ENCODE results near the gene SUN2. TPM values are rescaled to one million over a fixed set of nuclear protein-coding genes. Genes with fewer than 3 reads are reported as not detected.

The SUN2 gene
- total RNA-seq, 2 experiments from 2014 or later, result 101 to 107 TPM

- ChIA-PET POLR2A (interaction anchor here (3.2 to 41.0 kb wide), 2 partner anchors 12 to 23 kb away, joined by 20 to 905 read pairs; partner anchors contain the start of genes GTPBP1 and SUN2), CTCF (interaction anchor here (9.7 kb wide), 1 partner anchor 16 kb away, joined by 73 read pairs; no protein-coding TSS in a partner anchor)
- H3K27me3 Mint-ChIP-seq, result no peaks in the 10 kb centered on the region
- no peak for TF ChIP-seq CTCF (IDR thresholded peaks at IDR 0.05)
- no peak overlapping the region for H3K4me3 Mint-ChIP-seq
- H3K36me3 Mint-ChIP-seq (ENCODE audit: low read depth), result peaks cover 29% of the 10 kb centered on the region
- ATAC-seq, result no peak
- no peak overlapping the region for H3K27ac Mint-ChIP-seq
- H3K4me1 Mint-ChIP-seq (ENCODE audit: low read depth), result peaks cover 12% of the 10 kb centered on the region
- intact Hi-C loops (cut with micrococcal nuclease), result no loop called here
- no peak for DNase-seq
- H3K9me3 Mint-ChIP-seq, result no peaks in the 10 kb centered on the region
Observed at GRCh38 chr22:38718414-38718813, 37.4 kb downstream of the SUN2 start.

GRCh38 chr22:38717244-38717643, 38.6 kb downstream of the SUN2 start:
- Mint-ChIP-seq H3K27ac (no peak overlapping the region), H3K4me3 (no peak overlapping the region), H3K36me3 (ENCODE audit: low read depth) (peaks cover 29% of the 10 kb centered on the region), H3K4me1 (ENCODE audit: low read depth) (peaks cover 22% of the 10 kb centered on the region), H3K27me3 (no peaks in the 10 kb centered on the region), H3K9me3 (no peaks in the 10 kb centered on the region)
- ATAC-seq (no peak), DNase-seq (no peak)
- ChIA-PET POLR2A (interaction anchor here (3.2 to 41.0 kb wide), 2 partner anchors 11 to 25 kb away, joined by 20 to 905 read pairs; partner anchors contain the start of genes GTPBP1 and SUN2), CTCF (interaction anchor here (9.7 kb wide), 1 partner anchor 18 kb away, joined by 73 read pairs; no protein-coding TSS in a partner anchor)
- intact Hi-C loops (cut with micrococcal nuclease), result no loop called here
- no peak for TF ChIP-seq CTCF (IDR thresholded peaks at IDR 0.05)

GRCh38 chr22:38716826-38717225, 39.0 kb downstream of the SUN2 start:
- intact Hi-C loops (cut with micrococcal nuclease), result no loop called here
- no peak overlapping the region for H3K4me3 Mint-ChIP-seq
- ChIA-PET POLR2A (interaction anchor here (0.8 to 41.0 kb wide), 3 partner anchors 10 to 25 kb away, joined by 3 to 905 read pairs (median 20); partner anchors contain the start of genes GTPBP1 and SUN2), CTCF (interaction anchor here (2.8 to 9.7 kb wide), 3 partner anchors 8 to 18 kb away, joined by 8 to 73 read pairs (median 13); no protein-coding TSS in a partner anchor)
- H3K27ac Mint-ChIP-seq, result no peak overlapping the region
- no peaks in the 10 kb centered on the region for H3K9me3 Mint-ChIP-seq
- peaks cover 29% of the 10 kb centered on the region for H3K36me3 Mint-ChIP-seq (ENCODE audit: low read depth)
- TF ChIP-seq CTCF (IDR thresholded peaks at IDR 0.05), result no peak
- DNase-seq, result no peak
- ATAC-seq, result no peak
- no peaks in the 10 kb centered on the region for H3K27me3 Mint-ChIP-seq
- peaks cover 26% of the 10 kb centered on the region for H3K4me1 Mint-ChIP-seq (ENCODE audit: low read depth)

GRCh38 chr22:38716271-38716670, 39.5 kb downstream of the SUN2 start:
- ChIA-PET CTCF (interaction anchor here (2.8 to 3.4 kb wide), 2 partner anchors 9 to 17 kb away, joined by 8 to 13 read pairs; no protein-coding TSS in a partner anchor), POLR2A (interaction anchor here (0.8 to 41.0 kb wide), 3 partner anchors 10 to 25 kb away, joined by 3 to 905 read pairs (median 20); partner anchors contain the start of genes GTPBP1 and SUN2)
- Mint-ChIP-seq H3K27me3 (no peaks in the 10 kb centered on the region), H3K9me3 (no peaks in the 10 kb centered on the region), H3K27ac (no peak overlapping the region), H3K4me1 (ENCODE audit: low read depth) (peaks cover 27% of the 10 kb centered on the region), H3K4me3 (no peak overlapping the region), H3K36me3 (ENCODE audit: low read depth) (peaks cover 26% of the 10 kb centered on the region)
- ATAC-seq, result no peak
- TF ChIP-seq CTCF (IDR thresholded peaks at IDR 0.05), result no peak
- intact Hi-C loops (cut with micrococcal nuclease), result no loop called here
- DNase-seq, result no peak

GRCh38 chr22:38715852-38716251, 39.9 kb downstream of the SUN2 start:
- no peak for DNase-seq
- no peak overlapping the region for H3K4me3 Mint-ChIP-seq
- ChIA-PET POLR2A (interaction anchor here (3.2 to 41.0 kb wide), 2 partner anchors 9 to 26 kb away, joined by 20 to 905 read pairs; partner anchors contain the start of genes GTPBP1 and SUN2), CTCF (interaction anchor here (2.8 to 3.4 kb wide), 2 partner anchors 9 to 17 kb away, joined by 8 to 13 read pairs; no protein-coding TSS in a partner anchor)
- H3K36me3 Mint-ChIP-seq (ENCODE audit: low read depth), result peaks cover 28% of the 10 kb centered on the region
- H3K27ac Mint-ChIP-seq, result no peak overlapping the region
- ATAC-seq, result no peak
- H3K9me3 Mint-ChIP-seq, result no peaks in the 10 kb centered on the region
- H3K4me1 Mint-ChIP-seq (ENCODE audit: low read depth), result peaks cover 30% of the 10 kb centered on the region
- intact Hi-C loops (cut with micrococcal nuclease), result no loop called here
- no peaks in the 10 kb centered on the region for H3K27me3 Mint-ChIP-seq
- no peak for TF ChIP-seq CTCF (IDR thresholded peaks at IDR 0.05)

Data from activated CD8-positive, alpha-beta T cell treated with anti-CD3 and anti-CD28 coated beads for 36 hours (primary cell).